HEK293 (cell line): ENCODE data around the gene KIF27.
"Not testable (repeated sequence)": the region's sequence is repeated elsewhere in the genome, so short reads cannot be mapped to it uniquely, and the experiment has no call there.

Experiments used
- CTCF ChIA-PET: fragments of 350-600 bp; formaldehyde crosslinking; extraction: SDS; loops from one replicate; lab custom pipeline; 2021; ENCODE audit warnings: antibody characterized with exemption; lab: Yijun Ruan, JAX
- POLR2A ChIA-PET: fragments of 300-600 bp; formaldehyde crosslinking; extraction: SDS; loops from one replicate; lab custom pipeline; 2020; ENCODE audit warnings: antibody characterized with exemption, inconsistent platforms; lab: Yijun Ruan, JAX
- H3K27ac ChIP-seq: fragments of 200-500 bp; sonication (Bioruptor generic); 2 replicates; pipeline ENCODE4 v1.5.1; 2014; ENCODE audit warnings: low read depth, low read length, control low read depth, inconsistent platforms; ENCODE audit errors: extremely low read depth
- H3K36me3 ChIP-seq, 2 experiments: fragments of 200-500 bp in 1 of 2; sonication (Bioruptor generic) in 1 of 2; 1 replicate in 1 of 2; 2 replicates in 1 of 2; pipeline ENCODE4 v1.5.1; 2014 to 2017; ENCODE audit warnings: inconsistent platforms in 2 of 2, low read length in 2 of 2; ENCODE audit not compliant: control insufficient read depth in 2 of 2, insufficient read depth in 1 of 2
- H3K4me1 ChIP-seq: fragments of 200-500 bp; sonication (Bioruptor generic); 2 replicates; pipeline ENCODE4 v1.5.1; 2014; ENCODE audit warnings: mild to moderate bottlenecking, low read length, inconsistent platforms; ENCODE audit not compliant: control insufficient read depth, insufficient read depth
- H3K4me3 ChIP-seq: 2 replicates; pipeline ENCODE4 v1.5.1; 2011; ENCODE audit warnings: low read depth, mild to moderate bottlenecking, control low read depth, low read length, moderate library complexity
- H3K9me3 ChIP-seq: fragments of 200-500 bp; sonication (Bioruptor generic); 2 replicates; pipeline ENCODE4 v1.5.1; 2014; ENCODE audit warnings: low read depth, low read length, inconsistent platforms; ENCODE audit not compliant: control insufficient read depth, insufficient read depth
- GLIS1 ChIP-seq: fragments of 450-650 bp; formaldehyde crosslinking; IDR thresholded peaks from 2 replicates; pipeline ENCODE4 v1.5.1; 2016; ENCODE audit warnings: missing biosample characterization, missing genetic modification characterization
- GLIS2 ChIP-seq: fragments of 450-650 bp; formaldehyde crosslinking; IDR thresholded peaks from 2 replicates; pipeline ENCODE4 v1.5.1; 2016; ENCODE audit warnings: missing biosample characterization, missing genetic modification characterization
- KLF8 ChIP-seq: fragments of 450-650 bp; formaldehyde crosslinking; IDR thresholded peaks from 2 replicates; pipeline ENCODE4 v1.5.1; 2016; ENCODE audit warnings: missing biosample characterization, missing genetic modification characterization
- PRDM10 ChIP-seq: fragments of 450-650 bp; formaldehyde crosslinking; IDR thresholded peaks from 2 replicates; pipeline ENCODE4 v1.5.1; 2016; ENCODE audit warnings: missing biosample characterization, missing genetic modification characterization
- SCRT2 ChIP-seq: fragments of 450-650 bp; formaldehyde crosslinking; IDR thresholded peaks from 2 replicates; pipeline ENCODE4 v1.5.1; 2016; ENCODE audit warnings: missing biosample characterization, missing genetic modification characterization
- SP2 ChIP-seq: fragments of 450-650 bp; formaldehyde crosslinking; IDR thresholded peaks from 2 replicates; pipeline ENCODE4 v1.5.1; 2016; ENCODE audit warnings: missing biosample characterization, missing genetic modification characterization
- SP3 ChIP-seq: fragments of 450-650 bp; formaldehyde crosslinking; IDR thresholded peaks from 2 replicates; pipeline ENCODE4 v1.5.1; 2016; ENCODE audit warnings: missing biosample characterization, missing genetic modification characterization
- SP7 ChIP-seq: fragments of 450-650 bp; formaldehyde crosslinking; IDR thresholded peaks from 2 replicates; pipeline ENCODE4 v1.5.1; 2016; ENCODE audit warnings: missing biosample characterization, missing genetic modification characterization
- WT1 ChIP-seq: fragments of 450-650 bp; formaldehyde crosslinking; IDR thresholded peaks from 2 replicates; pipeline ENCODE4 v1.5.1; 2016; ENCODE audit warnings: missing biosample characterization, missing genetic modification characterization
- ZBTB10 ChIP-seq: fragments of 450-650 bp; formaldehyde crosslinking; IDR thresholded peaks from 2 replicates; pipeline ENCODE4 v1.5.1; 2016; ENCODE audit warnings: missing biosample characterization, missing genetic modification characterization
- ZBTB26 ChIP-seq: fragments of 450-650 bp; formaldehyde crosslinking; optimal IDR thresholded peaks from 2 replicates; pipeline ENCODE3; 2016; ENCODE audit warnings: missing biosample characterization, mild to moderate bottlenecking, missing genetic modification characterization
- ZBTB48 ChIP-seq: fragments of 450-650 bp; formaldehyde crosslinking; IDR thresholded peaks from 2 replicates; pipeline ENCODE4 v1.5.1; 2016; ENCODE audit warnings: missing biosample characterization, missing genetic modification characterization
- ZBTB8A ChIP-seq: fragments of 450-650 bp; formaldehyde crosslinking; IDR thresholded peaks from 2 replicates; pipeline ENCODE4 v1.5.1; 2016; ENCODE audit warnings: missing biosample characterization, missing genetic modification characterization
- ZFHX2 ChIP-seq: fragments of 450-650 bp; formaldehyde crosslinking; conservative IDR thresholded peaks from 2 replicates; pipeline ENCODE4 v1.5.1; 2016; ENCODE audit warnings: missing biosample characterization, missing genetic modification characterization
- ZNF335 ChIP-seq: fragments of 450-650 bp; formaldehyde crosslinking; conservative IDR thresholded peaks from 2 replicates; pipeline ENCODE4 v1.5.1; 2016; ENCODE audit warnings: missing biosample characterization, missing genetic modification characterization
- ZNF366 ChIP-seq: fragments of 450-650 bp; formaldehyde crosslinking; conservative IDR thresholded peaks from 2 replicates; pipeline ENCODE4 v1.5.1; 2016; ENCODE audit warnings: missing biosample characterization, missing genetic modification characterization
- ZNF501 ChIP-seq: fragments of 450-650 bp; formaldehyde crosslinking; IDR thresholded peaks from 2 replicates; pipeline ENCODE4 v1.5.1; 2016; ENCODE audit warnings: missing biosample characterization, missing genetic modification characterization
- ZNF629 ChIP-seq: fragments of 450-650 bp; formaldehyde crosslinking; IDR thresholded peaks from 2 replicates; pipeline ENCODE4 v1.5.1; 2017; ENCODE audit warnings: missing biosample characterization, missing genetic modification characterization
- ZNF692 ChIP-seq: fragments of 450-650 bp; formaldehyde crosslinking; IDR thresholded peaks from 2 replicates; pipeline ENCODE4 v1.5.1; 2016; ENCODE audit warnings: missing biosample characterization, missing genetic modification characterization
- ZNF76 ChIP-seq: fragments of 450-650 bp; formaldehyde crosslinking; IDR thresholded peaks from 2 replicates; pipeline ENCODE4; 2016; ENCODE audit warnings: low read depth, missing biosample characterization, missing genetic modification characterization, borderline replicate concordance
- ZXDB ChIP-seq: fragments of 450-650 bp; formaldehyde crosslinking; IDR thresholded peaks from 2 replicates; pipeline ENCODE4 v1.5.1; 2016; ENCODE audit warnings: missing biosample characterization, missing genetic modification characterization

Gene KIF27

GRCh38 chr9:83817356-83818278 lies 103.6 kb downstream of the KIF27 start, which contains the start of gene GKAP1:
GKAP1 (minus strand) TSS chr9:83817769; CDS start chr9:83806517, 11,252 bp downstream.
- H3K27ac ChIP-seq: peak within 1 kb of the TSS; percentile 73; the same call in 1 of the 2 replicates
- CTCF ChIA-PET, H3K4me1 ChIP-seq, POLR2A ChIA-PET, H3K9me3 ChIP-seq: not testable (repeated sequence)
- TF ChIP-seq ZNF501 (tag by site-specific recombination) (0 out of 2 replicates have a peak, but pooled peaks have one; percentile 40), ZBTB10 (tag by site-specific recombination) (peak; percentile 46; the same call in 1 of the 2 replicates), ZBTB8A (tag by site-specific recombination) (peak; percentile 25; the same call in 1 of the 2 replicates), GLIS2 (peak; percentile 65), GLIS1 (tag by site-specific recombination) (0 out of 2 replicates have a peak, but pooled peaks have one; percentile 22), ZFHX2 (peak; percentile 22; the same call in 1 of the 2 replicates), ZBTB48 (tag by site-specific recombination) (peak; percentile 58), ZNF335 (tag by site-specific recombination) (peak; percentile 53), SP2 (0 out of 2 replicates have a peak, but pooled peaks have one; percentile 27), SP3 (tag by site-specific recombination) (0 out of 2 replicates have a peak, but pooled peaks have one; percentile 18), ZNF629 (tag by site-specific recombination) (peak; percentile 74), KLF8 (tag by site-specific recombination) (peak; percentile 26; the same call in 1 of the 2 replicates), ZBTB26 (tag by site-specific recombination) (peak; percentile 43), ZNF692 (tag by site-specific recombination) (0 out of 2 replicates have a peak, but pooled peaks have one; percentile 19), PRDM10 (peak; percentile 97), SCRT2 (tag by site-specific recombination) (peak; percentile 81), SP7 (tag by site-specific recombination) (0 out of 2 replicates have a peak, but pooled peaks have one; percentile 26), ZNF76 (tag by site-specific recombination) (0 out of 2 replicates have a peak, but pooled peaks have one; percentile 19), ZXDB (tag by site-specific recombination) (0 out of 2 replicates have a peak, but pooled peaks have one; percentile 27), WT1 (tag by site-specific recombination) (peak; percentile 28; the same call in 1 of the 2 replicates), ZNF366 (tag by site-specific recombination) (peak; percentile 54)
- peak within 1 kb of the TSS; percentile 57 for H3K4me3 ChIP-seq
- peaks cover 4 to 17% of the 10 kb centered on the region in 2 experiments; a peak in 2 of 3 replicates for H3K36me3 ChIP-seq

GRCh38 chr9:83817011-83817355 lies 104.2 kb downstream of the KIF27 start:
- peak overlapping the region; percentile 73; the same call in 1 of the 2 replicates for H3K27ac ChIP-seq
- POLR2A ChIA-PET: not testable (repeated sequence)

GRCh38 chr9:83815120-83815519 lies 106.1 kb downstream of the KIF27 start:
- POLR2A ChIA-PET, H3K4me1 ChIP-seq, H3K27ac ChIP-seq, H3K9me3 ChIP-seq, CTCF ChIA-PET, H3K4me3 ChIP-seq: not testable (repeated sequence)
- peaks cover 4 to 22% of the 10 kb centered on the region in 2 experiments; a peak in 2 of 3 replicates for H3K36me3 ChIP-seq

More at GRCh38 chr9:83817011-83817355, 104.2 kb downstream of the KIF27 start:
- H3K9me3 ChIP-seq, CTCF ChIA-PET, H3K4me1 ChIP-seq: not testable (repeated sequence)
- Histone ChIP-seq H3K4me3 (peak overlapping the region; percentile 57), H3K36me3 (peaks cover 4 to 17% of the 10 kb centered on the region in 2 experiments; a peak in 2 of 3 replicates)
